Measurements from ENCODE around the gene POC1B.

POC1B gene

GRCh38 chr12:89497005-89497404, 28.8 kb downstream of the POC1B start:
- DNase-seq (ENCODE audit: low read depth in 2 of 2): no peak

- peak in 1 of 2 donors; percentile 10 for DNase-seq (ENCODE audit: low read depth in 2 of 2)
These were observed 31.2 kb downstream of the POC1B start for GRCh38 chr12:89494411-89495231.

GRCh38 chr12:89493670-89494302, 32.1 kb downstream of the POC1B start:
- DNase-seq (ENCODE audit: low read depth in 2 of 2): no peak

GRCh38 chr12:89492883-89493282, 33.0 kb downstream of the POC1B start:
- no peak for DNase-seq (ENCODE audit: low read depth in 2 of 2)

- DNase-seq (ENCODE audit: low read depth in 2 of 2): no peak
These were observed 34.9 kb downstream of the POC1B start for GRCh38 chr12:89490922-89491321.

- DNase-seq (ENCODE audit: low read depth in 2 of 2): no peak
These were observed 39.6 kb downstream of the POC1B start for GRCh38 chr12:89486264-89486663.

- no peak for DNase-seq (ENCODE audit: low read depth in 2 of 2)
These were observed 41.4 kb downstream of the POC1B start for GRCh38 chr12:89484470-89484869.

GRCh38 chr12:89481213-89481914, 44.5 kb downstream of the POC1B start:
- no peak for DNase-seq (ENCODE audit: low read depth in 2 of 2)

- DNase-seq (ENCODE audit: low read depth in 2 of 2): no peak
These were observed 45.9 kb downstream of the POC1B start for GRCh38 chr12:89479982-89480381.

- no peak for DNase-seq (ENCODE audit: low read depth in 2 of 2)
These were observed 48.1 kb downstream of the POC1B start for GRCh38 chr12:89477633-89478279.

GRCh38 chr12:89476904-89477595, 48.8 kb downstream of the POC1B start:
- DNase-seq (ENCODE audit: low read depth in 2 of 2): no peak

- DNase-seq (ENCODE audit: low read depth in 2 of 2): no peak
These were observed 49.6 kb downstream of the POC1B start for GRCh38 chr12:89476232-89476631.

GRCh38 chr12:89475203-89475990, 50.5 kb downstream of the POC1B start:
- DNase-seq (ENCODE audit: low read depth in 2 of 2): no peak

- no peak for DNase-seq (ENCODE audit: low read depth in 2 of 2)
These were observed 51.2 kb downstream of the POC1B start for GRCh38 chr12:89474615-89475014.

GRCh38 chr12:89472508-89472907, 53.3 kb downstream of the POC1B start:
- DNase-seq (ENCODE audit: low read depth in 2 of 2): no peak

GRCh38 chr12:89470741-89471509, 54.9 kb downstream of the POC1B start:
- DNase-seq (ENCODE audit: low read depth in 2 of 2): no peak

- DNase-seq (ENCODE audit: low read depth in 2 of 2): no peak
These were observed 56.5 kb downstream of the POC1B start for GRCh38 chr12:89469361-89469760.

GRCh38 chr12:89468648-89469326, 57.1 kb downstream of the POC1B start:
- DNase-seq (ENCODE audit: low read depth in 2 of 2): no peak

- DNase-seq (ENCODE audit: low read depth in 2 of 2): no peak
These were observed 57.8 kb downstream of the POC1B start for GRCh38 chr12:89468017-89468416.

Data from stimulated activated CD4-positive, alpha-beta T cell treated with anti-CD3 and anti-CD28 coated beads, Interleukin-1b, Interleukin-23, amount 100 ng/mL, for 4 hours (primary cell).